IPS DF 4.7 (cell line): ENCODE measurements around the gene KRT74.

Experiments used
- DNase-seq: peaks from one replicate; pipeline ENCODE4 v3.0.0-alpha.2; 2013; ENCODE audit warnings: low spot score; ENCODE audit errors: extremely low read depth

KRT74 gene

DNA sequence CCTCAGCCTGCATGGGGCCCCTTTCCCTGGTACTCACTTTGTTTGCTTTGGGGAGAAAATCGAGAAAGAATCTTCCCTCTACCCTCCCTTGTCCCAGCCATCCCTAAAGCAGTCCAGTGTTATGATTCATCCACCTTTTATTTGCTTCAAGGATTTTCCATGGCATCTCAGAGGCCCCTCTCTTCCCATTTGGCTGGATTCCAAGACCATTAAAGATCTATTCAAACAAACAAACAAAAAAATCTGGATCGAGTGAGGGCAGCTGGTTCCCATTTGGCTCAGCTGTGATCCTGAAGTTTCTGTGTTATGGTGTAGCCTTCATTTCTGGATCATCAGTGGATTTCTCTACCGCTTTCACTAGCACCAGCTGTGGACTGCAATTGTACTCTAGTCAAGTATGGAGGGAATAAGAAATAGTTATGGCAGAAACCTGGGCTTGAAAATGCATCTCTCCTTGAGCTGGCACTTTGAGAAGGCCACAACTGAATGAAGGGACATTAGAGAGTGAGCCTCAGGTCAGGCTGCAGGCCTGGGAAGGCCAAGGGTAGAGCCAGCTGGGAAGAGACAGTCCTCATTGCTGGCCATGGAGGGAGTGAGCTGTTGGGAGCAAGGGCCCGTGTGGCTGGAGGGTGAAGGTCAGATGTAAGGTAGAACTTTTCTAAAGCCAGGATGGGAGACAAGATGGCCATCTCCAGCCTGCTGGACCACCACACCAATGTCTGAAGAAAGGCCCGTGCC, 34.4 kb downstream of the KRT74 start:
- DNase-seq, result no peak

- no peak for DNase-seq
Observed at GRCh38 chr12:52537101-52537500, 36.5 kb downstream of the KRT74 start.

DNA sequence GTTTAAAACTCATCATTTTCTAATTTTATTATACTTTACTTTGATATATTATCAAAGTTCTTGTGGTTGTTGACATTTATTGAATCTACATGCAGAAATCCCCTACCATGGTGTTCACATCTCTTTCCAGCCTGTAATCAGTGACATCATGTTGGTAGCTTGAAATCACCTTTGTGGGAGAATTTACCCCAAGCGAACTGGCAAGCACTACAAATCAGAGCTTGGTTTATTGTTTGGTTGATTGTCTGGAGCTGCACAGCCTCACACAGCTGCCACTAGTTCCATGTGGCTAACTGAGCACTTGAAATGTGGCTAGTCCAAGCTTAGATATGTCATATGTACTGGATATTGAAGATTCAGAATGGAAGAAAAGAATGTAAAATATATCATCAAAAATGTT, 38.1 kb downstream of the KRT74 start:
- DNase-seq, result no peak

DNA sequence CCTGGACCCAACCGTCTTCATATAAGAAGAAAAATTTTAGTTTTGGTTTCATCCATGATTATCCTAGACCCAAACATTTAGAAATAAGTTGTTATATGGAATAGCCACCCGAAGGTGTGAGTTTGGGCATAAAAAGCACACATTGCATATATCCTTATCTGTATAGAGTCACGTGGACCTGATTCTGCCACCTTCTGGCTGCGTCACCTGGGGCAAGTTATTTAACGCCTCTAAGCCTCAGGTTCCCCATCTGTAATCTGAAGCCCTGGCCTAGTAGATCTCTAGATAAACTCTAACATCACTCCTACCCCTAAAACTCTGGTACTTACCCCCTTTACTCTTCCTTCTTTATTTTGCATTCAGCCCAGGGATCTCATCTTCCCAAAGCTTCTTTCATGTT, 39.2 kb downstream of the KRT74 start:
- peak; percentile 14 for DNase-seq

DNA sequence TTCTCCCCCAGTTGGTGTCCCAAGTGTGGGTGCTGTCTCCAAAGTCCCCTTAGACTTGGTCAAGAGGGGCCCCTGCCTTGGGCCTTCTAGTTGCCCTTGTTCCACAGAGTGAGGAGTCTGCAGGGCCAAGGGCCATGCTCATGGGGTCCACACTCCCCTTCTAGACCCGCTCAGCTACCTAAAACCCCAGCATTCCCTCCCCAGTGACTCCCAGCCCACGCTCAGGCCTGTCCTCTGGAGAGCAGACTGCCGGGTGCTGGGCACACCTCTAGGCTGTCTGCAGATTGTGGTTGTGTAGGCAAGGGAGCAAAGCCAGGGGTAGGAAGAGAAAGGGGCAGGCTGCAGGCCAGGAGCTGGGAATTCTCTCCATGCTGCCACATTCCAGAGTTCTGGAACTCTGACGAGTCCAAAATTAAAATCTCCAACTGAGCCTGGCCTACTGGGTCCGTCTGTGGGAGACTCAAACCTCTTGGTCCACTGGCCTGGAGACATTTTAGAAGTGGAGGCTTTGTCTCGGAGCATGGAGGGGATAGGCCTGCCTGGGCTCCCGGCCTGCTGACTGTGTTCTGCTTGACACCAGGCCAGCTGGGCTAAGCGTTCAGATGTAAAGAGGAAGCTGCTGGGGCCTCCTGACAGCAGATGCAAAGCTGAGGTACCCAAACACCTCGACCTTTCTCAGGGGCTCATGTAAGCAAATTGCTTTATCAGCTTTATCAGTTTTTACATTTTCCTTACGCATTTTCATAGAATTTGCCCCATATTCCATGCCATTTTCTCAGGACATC, 39.8 kb downstream of the KRT74 start:
- no peak for DNase-seq

GRCh38 chr12:52532636-52533035, 41.0 kb downstream of the KRT74 start:
- DNase-seq, result no peak

DNA sequence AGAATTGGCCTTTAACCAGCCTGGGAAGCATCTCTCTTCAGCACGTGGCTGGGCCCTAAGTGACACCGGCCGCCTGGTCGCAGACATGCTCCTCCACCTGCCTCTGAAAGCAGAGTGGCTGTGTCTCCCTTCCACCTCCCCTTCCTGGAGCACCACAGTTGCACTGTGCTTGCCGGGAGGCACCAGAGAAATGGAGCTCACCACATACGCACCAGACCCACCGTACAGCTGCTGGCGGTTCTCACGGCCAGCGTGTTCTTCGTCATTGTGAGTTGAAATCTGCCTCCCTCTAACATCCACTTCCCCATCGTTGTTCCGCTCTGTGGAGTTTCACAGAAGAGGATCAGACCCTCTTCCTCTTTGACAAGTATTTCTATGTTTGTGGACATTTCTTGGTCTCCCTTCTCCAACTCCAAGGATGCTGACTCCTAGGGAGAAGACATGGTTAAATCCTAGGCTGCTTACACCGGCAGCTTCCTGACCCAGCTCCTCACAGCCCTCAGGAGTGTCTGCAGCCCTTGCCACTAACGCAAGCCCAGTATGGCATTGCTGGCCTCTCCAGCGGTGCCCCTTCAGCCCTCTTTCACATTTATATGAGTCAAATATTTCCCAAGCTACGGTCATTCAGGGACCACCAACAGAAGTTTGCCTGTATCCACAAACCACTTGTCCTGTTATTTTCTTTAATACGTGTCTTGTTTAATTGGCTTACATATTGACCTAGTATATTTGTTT, 41.9 kb downstream of the KRT74 start:
- no peak for DNase-seq

DNA sequence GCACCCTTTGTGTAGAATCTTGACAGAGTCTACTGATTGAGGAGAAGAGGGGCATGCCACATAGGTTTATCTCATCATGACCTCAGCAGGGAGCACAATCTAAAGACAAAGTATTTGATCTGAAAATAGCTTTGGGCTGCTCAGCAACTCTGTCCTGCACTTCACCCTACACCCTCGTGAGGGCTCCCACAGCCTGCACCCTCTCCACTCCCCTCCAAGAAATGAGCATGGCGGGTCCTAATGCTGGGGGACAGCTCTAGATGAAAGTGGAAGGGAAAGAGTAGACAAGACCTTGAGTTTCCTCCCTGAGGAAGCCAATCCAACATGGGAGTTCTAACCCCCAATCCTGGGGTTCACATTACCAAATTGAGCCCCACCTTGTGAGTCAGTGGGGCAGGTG, 42.7 kb downstream of the KRT74 start:
- DNase-seq, result no peak

DNA sequence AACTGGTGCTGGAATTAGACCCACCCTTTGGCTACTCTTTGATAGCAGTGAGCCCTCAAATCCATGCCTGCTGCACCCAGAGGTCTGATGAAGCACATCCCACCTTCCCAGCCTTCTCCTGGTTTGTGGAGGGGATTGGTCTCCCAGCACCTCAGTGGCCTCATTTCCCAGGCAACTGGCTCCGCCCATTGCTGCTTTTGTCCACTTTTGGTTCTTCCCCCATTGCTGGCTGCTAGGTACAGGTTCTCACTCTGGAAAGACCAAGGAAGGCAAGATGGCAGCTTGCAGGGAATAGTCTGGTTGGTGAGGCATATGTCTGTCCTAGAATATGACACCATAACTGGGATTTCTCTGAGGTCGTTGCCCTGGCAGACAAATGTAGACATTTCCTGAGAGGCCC, 43.3 kb downstream of the KRT74 start:
- no peak for DNase-seq

DNA sequence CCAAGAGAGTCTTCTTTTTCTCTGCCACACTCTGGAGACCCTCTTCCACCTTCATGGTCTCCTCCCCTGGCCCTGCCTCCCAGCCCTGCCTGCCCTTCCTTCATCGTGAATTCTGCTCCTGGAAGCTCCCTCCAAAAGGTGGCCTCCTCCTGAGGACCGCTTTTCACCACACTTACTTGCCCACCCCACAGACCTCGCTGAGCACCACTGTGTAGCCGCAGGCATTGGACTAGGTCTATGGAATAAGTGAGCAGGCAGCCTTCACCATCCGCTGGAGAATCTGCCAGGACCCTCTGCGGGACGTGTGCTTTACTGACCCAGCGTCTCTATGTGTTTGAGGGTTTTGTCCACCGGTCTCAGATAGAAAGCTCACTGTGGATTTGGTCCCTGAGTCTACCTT, 43.8 kb downstream of the KRT74 start:
- no peak for DNase-seq

GRCh38 chr12:52529417-52529816, 44.2 kb downstream of the KRT74 start:
- no peak for DNase-seq

- no peak for DNase-seq
Observed at GRCh38 chr12:52528641-52529143, 45.0 kb downstream of the KRT74 start.

- DNase-seq, result no peak
Observed at GRCh38 chr12:52527121-52527800, 46.4 kb downstream of the KRT74 start.

DNA sequence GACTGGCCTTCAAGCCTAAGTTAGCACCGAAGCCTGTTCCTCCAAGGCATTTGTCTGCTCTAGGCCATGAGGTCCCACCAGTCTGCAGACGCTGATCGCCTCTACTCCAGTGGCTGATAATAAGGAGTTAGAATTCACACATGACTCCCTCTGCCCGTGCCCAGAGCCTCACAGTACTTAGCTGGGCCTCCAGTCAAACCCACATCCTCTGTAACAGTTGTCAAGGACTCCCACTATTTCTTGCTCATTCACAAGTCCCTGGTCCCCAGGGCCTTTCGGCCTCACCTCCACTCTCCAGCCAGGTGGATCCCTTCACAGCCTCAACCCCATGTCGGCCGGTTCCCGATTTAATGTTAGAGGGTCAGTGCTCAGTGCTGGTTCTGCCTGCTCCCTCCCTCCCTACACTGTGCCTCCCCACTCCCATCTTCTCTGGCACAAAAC, 47.1 kb downstream of the KRT74 start:
- no peak for DNase-seq

DNA sequence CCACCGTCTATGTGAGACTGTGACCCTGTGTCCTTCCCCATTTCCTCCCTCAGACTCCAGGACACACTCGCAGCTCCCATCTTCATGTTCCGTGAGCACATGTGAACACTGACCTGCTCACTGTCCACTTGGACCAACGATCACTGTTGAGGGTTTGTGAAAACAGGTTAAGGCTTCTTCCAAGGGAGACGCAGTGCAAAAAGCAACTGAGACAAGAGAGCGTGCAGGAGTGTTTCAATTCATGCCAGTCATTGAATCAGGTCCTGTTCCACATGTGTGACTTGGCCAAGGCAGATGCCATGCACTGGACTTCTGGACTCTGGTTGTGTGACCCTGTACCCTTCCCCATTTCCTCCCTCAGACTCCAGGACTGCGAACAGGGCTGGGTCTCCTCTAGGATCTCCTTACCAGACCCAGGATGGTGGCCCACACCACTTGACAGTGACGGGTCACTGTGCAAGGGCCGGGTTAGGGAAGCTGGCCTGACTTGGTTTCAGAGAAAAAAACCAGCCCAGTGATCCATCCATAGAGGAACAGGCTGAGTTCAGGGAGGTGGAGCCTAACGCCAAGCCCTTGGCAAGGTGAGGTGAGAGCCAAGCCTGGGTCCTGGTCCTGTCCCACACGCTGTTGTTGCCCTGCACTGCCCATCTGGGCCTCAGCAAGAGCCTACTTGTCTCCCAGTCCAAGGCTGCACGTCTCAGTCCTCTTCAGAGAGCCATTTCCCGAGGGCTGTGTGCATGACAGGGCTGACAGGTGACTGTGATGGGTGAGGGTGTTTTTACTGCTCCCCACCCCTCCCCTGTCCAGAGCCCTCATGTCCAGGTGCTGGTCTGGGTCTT, 47.8 kb downstream of the KRT74 start:
- DNase-seq, result no peak

GRCh38 chr12:52524898-52525591, 48.6 kb downstream of the KRT74 start:
- DNase-seq, result no peak

GRCh38 chr12:52524241-52524897, 49.3 kb downstream of the KRT74 start:
- DNase-seq, result no peak

- no peak for DNase-seq
Observed at GRCh38 chr12:52523824-52524223, 49.8 kb downstream of the KRT74 start.

DNA sequence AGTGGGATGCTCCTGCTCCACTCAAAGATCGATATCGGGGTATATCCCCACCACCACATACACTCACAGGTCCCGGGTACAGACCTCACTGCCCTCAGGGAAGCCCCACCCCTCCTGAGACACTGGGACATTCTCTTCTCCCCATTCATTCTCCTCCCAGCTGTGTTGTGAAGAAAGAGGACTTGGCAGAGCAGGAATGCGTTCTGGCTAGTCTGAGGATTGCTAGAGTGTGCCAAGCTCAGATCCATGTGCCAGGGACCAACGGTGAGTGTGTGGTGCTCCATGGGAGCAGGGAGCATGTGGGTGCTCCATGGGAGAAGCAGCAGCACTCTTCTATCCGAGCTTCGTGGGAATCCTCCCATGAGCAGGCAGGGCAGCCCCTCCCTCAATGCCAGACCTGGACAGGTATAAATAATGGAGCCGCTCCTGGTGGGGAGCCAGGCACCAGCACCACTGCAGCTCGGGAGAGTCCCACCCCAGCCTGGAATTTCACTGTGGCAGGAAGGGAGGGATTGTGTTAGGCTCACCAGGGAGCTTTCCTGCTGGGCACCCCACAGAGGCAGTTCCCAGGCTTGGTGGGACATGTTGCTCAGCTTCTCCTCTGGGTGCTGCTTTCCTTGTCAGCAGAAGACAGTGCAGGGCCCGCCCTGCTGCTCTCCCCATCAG, 51.2 kb downstream of the KRT74 start:
- no peak for DNase-seq
